DMS53 treated with DMSO at 0.1 percent for 48 hours (cell line): ENCODE data around the gene KCNA10.

ENCODE experiments used
- DNase-seq: peaks from one replicate; lab custom pipeline; 2025; ENCODE audit not compliant: unreplicated experiment; lab: John Stamatoyannopoulos, UW

KCNA10 gene

DNA sequence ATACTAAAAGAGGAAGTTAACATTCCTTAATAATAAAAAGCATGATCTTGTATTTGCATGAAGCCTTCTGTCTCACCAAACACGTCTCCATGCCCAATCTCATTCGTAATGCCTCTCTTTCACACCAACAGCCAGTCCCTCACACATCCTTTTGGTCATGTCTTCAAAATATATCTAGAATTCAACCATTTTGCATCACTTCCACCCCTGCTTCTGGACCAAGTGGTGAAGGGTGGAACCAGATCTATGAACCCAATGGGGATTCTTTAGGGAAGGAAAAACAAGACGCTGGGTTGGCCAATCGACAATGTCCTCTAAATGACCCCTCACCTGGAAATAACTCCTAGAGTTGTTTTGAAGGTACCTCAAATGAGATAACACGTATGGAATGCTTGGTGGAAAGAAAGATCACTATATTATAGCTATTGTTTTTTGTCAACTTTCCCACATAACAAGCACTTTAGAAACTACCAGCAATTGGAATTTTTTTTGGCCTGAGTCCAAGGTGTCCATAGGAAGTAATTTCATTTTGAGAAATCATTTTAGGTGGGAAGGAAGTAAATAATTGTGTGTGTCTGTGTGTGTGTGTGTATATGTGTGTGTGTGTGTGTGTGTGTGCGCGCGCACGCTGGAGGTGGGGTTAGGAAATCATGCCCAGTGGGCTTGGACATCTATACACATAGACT is at the start of gene KCNA10:
Gene KCNA10 (minus strand): TSS at position 51 of the 686 bp plus-strand sequence. CDS start 388 bp downstream, outside the sequence.
- no peak for DNase-seq

GRCh38 chr1:110566836-110567235 is 47.9 kb upstream of the KCNA10 start:
- DNase-seq = no peak

GRCh38 chr1:110565565-110565964 is 46.6 kb upstream of the KCNA10 start:
- DNase-seq = no peak

DNA sequence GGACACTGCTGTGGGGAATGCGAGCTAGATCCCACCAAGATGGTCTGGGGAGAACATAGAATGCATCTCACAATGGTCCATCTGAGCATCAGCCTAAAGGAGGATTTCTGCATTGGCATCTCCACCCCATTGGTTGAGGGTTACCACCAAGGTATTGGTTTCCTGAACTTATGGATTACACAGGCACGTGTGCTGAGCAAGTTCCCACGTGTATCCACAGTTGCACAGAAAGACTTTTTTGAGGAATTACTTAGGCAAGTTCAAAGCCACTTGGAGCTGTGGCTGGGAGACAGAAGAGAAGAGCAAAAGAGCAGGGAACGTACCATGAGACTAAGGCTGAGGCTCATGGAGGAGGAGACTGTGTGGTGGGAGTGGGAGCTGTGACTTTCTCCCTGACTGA is 44.1 kb upstream of the KCNA10 start:
- no peak for DNase-seq

- DNase-seq = no peak
These were observed 42.6 kb upstream of the KCNA10 start for GRCh38 chr1:110561596-110561995.

DNA sequence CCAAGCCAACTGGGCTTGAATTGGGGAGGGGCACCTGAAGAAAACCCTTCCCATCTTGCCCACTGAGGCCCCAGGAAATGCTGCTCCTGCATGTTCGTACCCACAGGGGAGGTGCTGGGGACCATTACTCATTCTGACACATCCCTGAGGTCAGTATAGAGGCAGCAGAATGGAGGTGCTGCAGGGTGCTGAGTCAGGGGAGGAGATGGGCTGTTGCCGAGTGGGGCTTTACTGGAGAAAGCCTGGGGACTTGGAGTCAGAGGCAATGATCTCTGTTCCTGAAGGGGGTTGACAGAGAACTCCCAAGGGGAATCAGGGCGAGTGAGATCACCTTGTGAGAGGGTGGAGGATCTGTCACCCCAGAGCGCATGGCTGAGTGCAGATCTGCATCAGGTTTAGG is 40.2 kb upstream of the KCNA10 start:
- DNase-seq = no peak

GRCh38 chr1:110557481-110557880 is 38.5 kb upstream of the KCNA10 start:
- DNase-seq = no peak

- DNase-seq = no peak
These were observed 37.5 kb upstream of the KCNA10 start for GRCh38 chr1:110556471-110556807.

GRCh38 chr1:110555807-110556470 is 37.0 kb upstream of the KCNA10 start:
- no peak for DNase-seq

GRCh38 chr1:110554871-110555801 is 36.2 kb upstream of the KCNA10 start:
- DNase-seq = peak; percentile 24

DNA sequence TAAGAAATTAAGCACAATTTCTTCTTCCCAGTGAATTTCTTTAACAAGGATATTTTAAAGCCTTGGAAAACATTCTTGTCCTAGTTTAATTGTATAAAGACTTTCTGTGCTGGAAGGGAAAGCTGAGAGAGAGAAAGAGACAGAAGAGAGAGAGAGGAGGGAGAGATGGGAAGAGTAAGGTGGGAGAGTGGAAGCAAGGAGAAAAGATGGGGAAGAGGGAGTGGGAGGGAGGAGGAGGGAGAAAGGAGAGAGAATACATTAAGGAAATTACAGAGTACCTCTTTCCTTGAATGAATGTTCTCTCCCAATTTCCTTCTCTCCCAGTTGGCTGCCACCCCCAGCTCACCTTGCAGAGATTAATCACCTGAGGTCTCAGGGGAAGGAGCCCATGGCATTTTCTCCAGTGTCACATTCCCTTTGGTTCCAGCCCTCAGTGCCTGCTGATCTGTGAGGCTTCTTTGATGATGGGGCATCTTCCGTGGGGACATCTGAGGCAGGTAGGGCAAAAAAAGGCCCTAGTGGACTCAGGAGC is 32.4 kb upstream of the KCNA10 start:
- DNase-seq = no peak

DNA sequence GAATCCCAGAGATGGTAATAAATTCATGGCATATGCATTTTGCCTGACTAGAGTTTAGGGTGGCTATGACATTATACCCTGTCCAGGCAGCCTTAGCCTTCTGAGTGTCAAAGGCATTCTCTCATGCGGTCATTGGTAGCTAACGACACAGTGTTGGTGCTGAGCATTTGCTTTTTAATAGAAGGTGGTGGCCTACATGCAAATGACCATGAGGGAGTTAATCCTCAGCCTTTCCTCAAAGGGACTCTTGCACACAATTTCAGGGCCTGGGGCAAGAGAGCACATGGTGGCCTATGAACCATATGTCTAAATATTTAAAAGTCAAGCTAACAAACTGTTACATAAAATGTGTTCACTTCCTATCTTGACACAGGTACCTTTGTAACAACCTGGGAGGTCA is 30.9 kb upstream of the KCNA10 start:
- no peak for DNase-seq

DNA sequence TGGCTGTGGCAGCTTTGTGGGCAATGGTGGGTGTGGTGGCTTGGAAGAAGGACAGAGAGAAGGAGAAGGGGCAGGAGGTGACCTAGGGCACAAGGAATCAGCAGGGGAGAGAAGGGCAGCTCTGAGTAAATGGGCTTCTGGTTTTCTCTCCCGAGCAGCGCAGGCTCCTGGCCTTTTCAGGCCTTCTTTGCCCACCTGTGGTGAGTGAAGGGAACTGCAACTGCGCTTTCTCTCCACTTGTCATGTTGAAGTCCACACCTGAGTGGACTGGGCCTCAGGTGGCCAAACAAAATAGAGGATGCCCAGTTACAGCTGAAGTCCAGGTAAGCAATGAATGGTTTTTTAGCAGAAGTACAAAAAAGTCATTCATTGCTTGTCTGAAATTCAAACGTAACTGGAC is 29.4 kb upstream of the KCNA10 start:
- DNase-seq = peak; percentile 75

GRCh38 chr1:110547017-110547416 is 28.0 kb upstream of the KCNA10 start:
- DNase-seq = no peak

- DNase-seq = no peak
These were observed 26.5 kb upstream of the KCNA10 start for GRCh38 chr1:110545492-110545891.

DNA sequence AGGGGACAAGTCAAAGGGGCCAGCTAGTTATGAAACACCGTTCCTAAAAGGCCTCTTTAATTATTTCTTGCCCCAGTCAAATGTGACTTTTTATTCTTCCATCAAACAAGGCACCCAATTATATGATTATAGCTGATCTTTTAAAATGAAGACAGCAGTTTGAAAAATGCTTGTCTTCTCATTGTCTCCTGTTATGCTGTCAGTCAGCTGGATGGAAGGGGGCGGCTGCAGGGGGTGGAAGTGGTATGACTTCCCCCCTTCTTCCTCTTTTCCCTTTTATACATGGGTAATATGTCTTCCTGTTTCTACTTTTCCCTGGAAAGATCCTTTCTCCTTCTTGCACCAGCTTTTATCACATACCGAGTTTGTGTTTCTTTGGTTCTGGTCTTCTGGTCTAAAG is 25.8 kb upstream of the KCNA10 start:
- DNase-seq = no peak

DNA sequence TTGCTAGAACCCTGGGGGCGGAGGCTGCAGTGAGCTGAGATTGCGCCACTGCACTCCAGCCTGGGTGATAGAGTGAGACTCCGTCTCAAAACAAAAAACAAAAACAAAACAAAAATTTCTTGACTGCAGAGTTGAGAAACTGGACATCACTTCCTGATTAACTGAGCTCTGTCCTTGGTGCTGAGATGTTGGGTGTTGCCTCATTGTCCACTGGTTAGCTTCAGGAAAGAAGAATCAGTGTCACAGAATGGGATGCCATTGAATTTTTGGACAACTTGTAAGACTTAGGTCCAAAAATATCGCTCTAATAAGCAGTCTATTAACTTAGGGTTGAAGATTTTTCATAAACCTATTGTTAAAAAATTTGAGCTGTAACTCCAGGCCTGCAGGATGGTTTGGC is 23.8 kb upstream of the KCNA10 start:
- no peak for DNase-seq

- no peak for DNase-seq
These were observed 23.0 kb upstream of the KCNA10 start for GRCh38 chr1:110541906-110542395.

DNA sequence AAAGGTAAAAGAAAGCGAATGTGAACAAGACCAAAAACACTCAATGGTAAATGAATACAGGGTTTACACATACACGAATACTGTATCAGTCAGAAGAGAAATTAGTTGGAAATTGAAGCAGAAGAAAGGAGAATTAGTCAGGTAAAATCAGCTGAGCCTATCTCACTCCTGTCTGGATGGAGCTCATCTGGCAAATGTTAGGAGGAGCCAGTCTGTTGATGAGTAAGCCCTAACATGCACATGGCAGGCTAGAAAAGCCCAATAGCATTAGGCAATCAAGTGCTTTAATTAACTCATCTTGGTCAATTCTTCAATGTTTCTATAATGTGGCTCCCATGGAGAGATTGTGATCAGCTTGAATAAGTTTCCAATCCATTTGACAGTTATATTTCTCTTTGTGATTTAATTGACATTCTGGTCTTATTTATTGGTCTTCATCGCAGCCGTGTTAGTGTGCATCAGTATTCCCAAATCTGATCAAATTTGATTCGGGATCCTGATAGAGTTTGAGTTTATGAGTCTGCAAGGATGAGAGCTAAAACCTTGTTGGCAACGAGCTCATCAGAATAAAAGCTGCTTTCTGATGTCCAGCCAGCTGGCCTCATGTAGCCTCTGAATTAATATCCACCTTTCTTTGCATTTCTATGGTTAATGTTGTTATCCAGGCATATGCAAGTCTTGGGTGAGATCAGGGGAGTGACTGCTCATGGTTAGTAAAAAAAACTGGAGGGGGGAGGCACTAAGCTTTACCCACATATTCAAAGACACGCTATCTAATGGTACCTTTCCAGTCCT is 22.1 kb upstream of the KCNA10 start:
- DNase-seq = no peak

- no peak for DNase-seq
These were observed 19.9 kb upstream of the KCNA10 start for GRCh38 chr1:110538921-110539320.

GRCh38 chr1:110538075-110538474 is 19.1 kb upstream of the KCNA10 start:
- DNase-seq = no peak
